GM21390 (cell line): ENCODE measurements around the gene TOP3B.
"Not testable (repeated sequence)": the region's sequence is repeated elsewhere in the genome, so short reads cannot be mapped to it uniquely, and the experiment has no call there.

Experiments used
- ATAC-seq: cut with Tn5 transposase; IDR thresholded peaks from one replicate; pipeline ENCODE4 v1.9.1; 2021; ENCODE audit not compliant: unreplicated experiment

Gene TOP3B

GRCh38 chr22:21945453-21946261, 36.9 kb downstream of the TOP3B start:
- ATAC-seq, result no peak

GRCh38 chr22:21944871-21945270, 37.7 kb downstream of the TOP3B start:
- ATAC-seq, result no peak

GRCh38 chr22:21943571-21944448, 38.8 kb downstream of the TOP3B start:
- ATAC-seq, result no peak

- no peak for ATAC-seq
These were observed 39.9 kb downstream of the TOP3B start for GRCh38 chr22:21942407-21943343.

GRCh38 chr22:21941921-21942320, 40.7 kb downstream of the TOP3B start:
- ATAC-seq, result no peak

- no peak for ATAC-seq
These were observed 42.1 kb downstream of the TOP3B start for GRCh38 chr22:21940521-21940920.

- not testable (repeated sequence) for ATAC-seq
These were observed 42.7 kb downstream of the TOP3B start for GRCh38 chr22:21939935-21940334.

- no peak for ATAC-seq
These were observed 43.1 kb downstream of the TOP3B start for GRCh38 chr22:21939461-21939913.

GRCh38 chr22:21938906-21939305, 43.7 kb downstream of the TOP3B start:
- ATAC-seq, result no peak

GRCh38 chr22:21938071-21938822, 44.3 kb downstream of the TOP3B start:
- peak; percentile 81 for ATAC-seq

GRCh38 chr22:21937821-21938070, 44.8 kb downstream of the TOP3B start:
- ATAC-seq, result no peak

- ATAC-seq, result no peak
These were observed 45.4 kb downstream of the TOP3B start for GRCh38 chr22:21937041-21937820.

GRCh38 chr22:21936151-21936775, 46.3 kb downstream of the TOP3B start:
- no peak for ATAC-seq

GRCh38 chr22:21933910-21934309, 48.7 kb downstream of the TOP3B start:
- ATAC-seq, result no peak

- ATAC-seq, result no peak
These were observed 49.2 kb downstream of the TOP3B start for GRCh38 chr22:21933413-21933812.

- ATAC-seq, result no peak
These were observed 50.2 kb downstream of the TOP3B start for GRCh38 chr22:21932347-21932746.

- ATAC-seq, result no peak
These were observed 51.5 kb downstream of the TOP3B start for GRCh38 chr22:21931056-21931455.

- ATAC-seq, result no peak
These were observed 53.3 kb downstream of the TOP3B start for GRCh38 chr22:21929253-21929652.

GRCh38 chr22:21928048-21928447, 54.5 kb downstream of the TOP3B start:
- ATAC-seq, result no peak
